Mesendoderm (in vitro differentiated cells): ENCODE results near the gene VRK3.

Source experiments
- DNase-seq: peaks from one replicate; pipeline ENCODE4 v3.0.0; 2013
- H2AK5ac ChIP-seq: 2 replicates; pipeline ENCODE4 v1.6.1; 2013; ENCODE audit warnings: low read length, inconsistent platforms
- H2BK120ac ChIP-seq: 2 replicates; pipeline ENCODE4 v1.6.1; 2013; ENCODE audit warnings: low read depth, mild to moderate bottlenecking, low read length, moderate library complexity, mixed read lengths
- H2BK15ac ChIP-seq: replicated peaks from 2 replicates; pipeline ENCODE4 v1.6.1; 2013; ENCODE audit warnings: low read depth, mild to moderate bottlenecking, moderate library complexity
- H2BK5ac ChIP-seq: 2 replicates; pipeline ENCODE4 v1.6.1; 2013; ENCODE audit warnings: low read length, inconsistent platforms
- H3K18ac ChIP-seq: 2 replicates; pipeline ENCODE4 v1.6.1; 2013; ENCODE audit warnings: mild to moderate bottlenecking, low read length, mixed read lengths
- H3K23ac ChIP-seq: one replicate; pipeline ENCODE4 v1.6.1; 2013; ENCODE audit warnings: low read length
- H3K27ac ChIP-seq: 2 replicates; pipeline ENCODE4 v1.5.1; 2013; ENCODE audit warnings: low read depth, mild to moderate bottlenecking, inconsistent platforms, low read length, moderate library complexity
- H3K27me3 ChIP-seq: 2 replicates; pipeline ENCODE4 v1.6.1; 2013; ENCODE audit warnings: low read length, control low read depth, mild to moderate bottlenecking, inconsistent platforms; ENCODE audit not compliant: insufficient read depth, poor library complexity
- H3K36me3 ChIP-seq: 2 replicates; pipeline ENCODE4 v1.6.1; 2013; ENCODE audit warnings: low read length, inconsistent platforms; ENCODE audit not compliant: control insufficient read depth, insufficient read depth
- H3K4ac ChIP-seq: one replicate; pipeline ENCODE4 v1.6.1; 2013; ENCODE audit warnings: low read depth, mild to moderate bottlenecking, low read length, moderate library complexity
- H3K4me1 ChIP-seq: 2 replicates; pipeline ENCODE4 v1.6.1; 2013; ENCODE audit warnings: low read depth, low read length, inconsistent platforms; ENCODE audit not compliant: control insufficient read depth
- H3K4me2 ChIP-seq: 2 replicates; pipeline ENCODE4 v1.6.1; 2013; ENCODE audit warnings: low read length
- H3K4me3 ChIP-seq: 2 replicates; pipeline ENCODE4 v1.5.1; 2013; ENCODE audit warnings: mild to moderate bottlenecking, low read length
- H3K56ac ChIP-seq: one replicate; pipeline ENCODE4 v1.6.1; 2013; ENCODE audit warnings: low read length
- H3K79me1 ChIP-seq: 2 replicates; pipeline ENCODE4 v1.6.1; 2013; ENCODE audit warnings: low read length, inconsistent platforms
- H3K79me2 ChIP-seq: 2 replicates; pipeline ENCODE4 v1.6.1; 2013; ENCODE audit warnings: mild to moderate bottlenecking, low read length; ENCODE audit not compliant: control insufficient read depth, insufficient read depth
- H3K9ac ChIP-seq: 2 replicates; pipeline ENCODE4 v1.6.1; 2013; ENCODE audit warnings: low read length, inconsistent platforms
- H4K5ac ChIP-seq: one replicate; pipeline ENCODE4 v1.6.1; 2013; ENCODE audit warnings: low read length
- H4K8ac ChIP-seq: one replicate; pipeline ENCODE4 v1.6.1; 2013; ENCODE audit warnings: low read depth, mild to moderate bottlenecking, control low read depth, low read length, moderate library complexity
- WGBS: extraction: QIAGEN DNeasy Blood & Tissue Kit; methylation state at CpG from one replicate; pipeline ENCODE4 v1.1.7; 2013; ENCODE audit warnings: low lambda C conversion rate, missing lambda C conversion rate; ENCODE audit not compliant: insufficient coverage; ENCODE audit errors: extremely low coverage; 5-methylcytosine and 5-hydroxymethylcytosine counted together

Gene VRK3

DNA sequence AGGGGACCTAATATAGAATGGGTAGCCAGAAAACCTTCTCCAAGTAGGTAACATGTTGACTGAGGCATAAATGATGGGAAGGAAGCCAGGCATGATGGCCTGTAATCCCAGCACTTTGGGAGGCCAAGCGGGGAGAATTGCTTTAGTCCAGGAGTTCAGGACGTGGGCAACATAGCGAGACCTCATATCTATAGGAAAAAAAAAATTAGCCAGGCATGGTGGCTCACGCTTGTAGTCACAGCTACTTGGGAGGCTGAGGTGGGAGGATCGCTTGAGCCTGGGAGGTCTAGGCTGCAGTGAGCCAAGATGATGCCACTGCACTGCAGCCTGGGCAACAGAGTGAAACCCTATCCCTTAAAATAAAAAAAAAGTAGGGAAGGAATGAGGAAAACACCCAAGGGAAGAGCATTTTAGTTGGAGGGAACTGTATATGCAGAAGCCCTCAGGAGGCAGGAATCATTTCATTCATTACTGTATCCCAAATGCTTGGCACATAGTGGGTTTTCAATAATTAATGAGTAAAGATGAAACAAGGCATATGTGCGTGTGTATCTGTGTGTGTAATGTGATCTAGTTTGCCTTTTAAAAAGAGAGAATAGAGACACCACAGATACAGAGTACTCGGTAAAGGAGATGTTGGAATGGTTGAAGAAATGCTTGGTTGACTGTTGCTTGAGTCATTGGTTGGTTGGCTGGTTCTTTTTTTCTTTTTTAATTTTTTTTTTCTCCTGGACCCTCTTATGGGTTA is 93.7 kb downstream of the VRK3 start:
- Histone ChIP-seq H4K5ac (no peak overlapping the region), H3K79me1 (peaks cover 12% of the 10 kb centered on the region), H2BK120ac (no peak overlapping the region), H2BK5ac (no peak overlapping the region), H3K4me1 (peaks cover 7% of the 10 kb centered on the region), H4K8ac (no peak overlapping the region), H3K79me2 (peaks cover 26% of the 10 kb centered on the region), H2BK15ac (no peak overlapping the region), H3K23ac (no peak overlapping the region), H3K4me3 (no peak overlapping the region), H3K36me3 (peaks cover 11% of the 10 kb centered on the region), H3K27me3 (no peaks in the 10 kb centered on the region), H3K56ac (no peak overlapping the region), H3K9ac (no peak overlapping the region), H3K27ac (no peak overlapping the region), H3K4me2 (no peak overlapping the region), H3K18ac (no peak overlapping the region), H3K4ac (no peak overlapping the region), H2AK5ac (no peak overlapping the region)
- DNase-seq = no peak
- no CpG with 5 or more reads among the region's 7 CpGs for WGBS

- H3K36me3 ChIP-seq = peaks cover 12% of the 10 kb centered on the region
- H3K79me2 ChIP-seq = peaks cover 28% of the 10 kb centered on the region
- no peak overlapping the region for H4K8ac ChIP-seq
- H2BK120ac ChIP-seq = no peak overlapping the region
- H3K4me3 ChIP-seq = no peak overlapping the region
- H3K4me2 ChIP-seq = peak overlapping the region; percentile 26
- DNase-seq = peak; percentile 40
- H2AK5ac ChIP-seq = no peak overlapping the region
- H3K79me1 ChIP-seq = peaks cover 12% of the 10 kb centered on the region
- H3K27ac ChIP-seq = no peak overlapping the region
- H3K23ac ChIP-seq = no peak overlapping the region
- no peak overlapping the region for H3K56ac ChIP-seq
- H3K18ac ChIP-seq = no peak overlapping the region
- H3K4ac ChIP-seq = no peak overlapping the region
- no peak overlapping the region for H3K9ac ChIP-seq
- no CpG with 5 or more reads among the region's 15 CpGs for WGBS
- H3K27me3 ChIP-seq = no peaks in the 10 kb centered on the region
- H3K4me1 ChIP-seq = peaks cover 7% of the 10 kb centered on the region
- H4K5ac ChIP-seq = no peak overlapping the region
- H2BK15ac ChIP-seq = no peak overlapping the region
- no peak overlapping the region for H2BK5ac ChIP-seq
Observed at GRCh38 chr19:49930483-49931011, 94.6 kb downstream of the VRK3 start.

DNA sequence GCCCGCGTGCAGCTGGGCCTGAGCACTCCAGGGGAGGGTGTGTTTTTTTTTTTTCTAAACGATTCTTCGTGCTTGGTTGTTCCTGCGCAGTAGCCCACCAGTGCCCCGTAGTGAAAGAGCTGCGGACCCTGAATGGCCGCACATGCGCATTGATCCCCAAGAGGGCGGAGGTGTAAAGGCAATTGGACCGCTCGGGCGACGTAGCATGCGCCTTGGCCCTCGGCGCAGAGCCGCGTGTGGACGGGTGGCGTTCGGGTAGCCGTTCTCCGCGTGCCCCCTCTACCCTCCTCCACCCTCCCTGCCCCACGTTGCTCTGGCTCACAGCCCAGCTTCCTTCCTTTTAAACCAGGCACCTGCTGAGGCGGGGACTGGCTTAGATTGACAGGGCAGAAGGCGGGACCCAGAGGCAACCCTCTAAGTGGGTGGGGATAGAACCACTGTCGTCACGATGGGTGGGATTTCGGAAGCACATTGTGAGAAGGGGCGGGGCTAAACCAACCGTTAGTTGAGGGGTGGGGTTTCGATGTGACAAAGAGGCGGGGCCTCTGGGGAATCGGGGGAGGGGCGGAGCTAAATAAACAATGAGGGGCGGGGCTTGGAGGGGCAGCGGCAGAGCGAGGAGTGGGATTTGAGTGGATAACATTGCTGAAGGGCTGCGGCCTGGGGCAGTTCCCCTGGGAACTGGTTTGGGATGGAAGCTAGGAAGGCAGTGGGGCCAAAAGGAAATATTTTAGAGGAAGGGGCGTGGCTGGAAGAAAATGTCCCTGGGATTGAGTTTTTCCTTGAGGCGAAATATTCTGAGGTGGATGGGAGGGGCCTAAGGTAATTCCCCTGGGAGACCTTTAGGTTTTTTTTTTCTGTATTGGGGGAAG is 95.3 kb downstream of the VRK3 start:
- Histone ChIP-seq H3K27ac (peak overlapping the region; percentile 93), H3K36me3 (peaks cover 12% of the 10 kb centered on the region), H3K4me3 (peak overlapping the region; percentile 84), H3K4ac (peak overlapping the region; percentile 39), H4K8ac (no peak overlapping the region), H3K4me2 (peak overlapping the region; percentile 80), H3K79me1 (peaks cover 14% of the 10 kb centered on the region), H2BK15ac (no peak overlapping the region), H3K79me2 (peaks cover 32% of the 10 kb centered on the region), H3K9ac (peak overlapping the region; percentile 100), H2BK120ac (no peak overlapping the region), H3K56ac (peak overlapping the region; percentile 100), H2AK5ac (no peak overlapping the region), H4K5ac (no peak overlapping the region), H2BK5ac (peak overlapping the region; percentile 17), H3K23ac (no peak overlapping the region), H3K27me3 (no peaks in the 10 kb centered on the region), H3K4me1 (peaks cover 7% of the 10 kb centered on the region), H3K18ac (peak overlapping the region; percentile 81)
- WGBS = no CpG with 5 or more reads among the region's 43 CpGs
- peak; percentile 98 for DNase-seq

DNA sequence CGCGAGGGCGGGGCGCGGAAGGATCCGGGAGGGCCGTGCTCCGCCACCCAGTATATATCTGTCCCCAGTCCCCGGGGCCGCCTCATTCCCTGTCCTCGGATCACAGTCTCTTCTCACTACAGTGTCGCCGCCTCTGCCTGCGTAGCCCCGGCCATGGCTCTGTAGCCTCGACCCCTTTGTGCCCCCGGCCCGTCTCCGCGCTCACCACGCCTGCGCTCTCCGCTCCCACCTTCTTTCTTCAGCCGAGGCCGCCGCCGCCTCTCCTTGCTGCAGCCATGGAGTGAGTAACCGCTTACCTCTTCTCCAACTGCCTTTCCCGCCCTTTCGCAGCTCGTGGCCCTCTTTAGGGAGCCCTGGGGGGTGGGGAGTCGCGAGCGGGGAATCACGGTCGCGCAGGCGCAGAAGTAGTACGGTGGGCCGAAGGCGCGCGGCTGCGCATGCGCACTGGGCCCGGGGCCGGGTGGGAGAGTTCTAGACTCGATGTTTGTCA is 96.0 kb downstream of the VRK3 start, which contains the start of the genes ATF5 and NUP62:
ATF5 (plus strand) TSS at position 85 of the 490 bp plus-strand sequence. CDS start 1,646 bp downstream, outside the sequence.
NUP62 (minus strand) TSS at position 384 of the 490 bp plus-strand sequence. CDS start 19,697 bp downstream, outside the sequence.
- Histone ChIP-seq H3K23ac (peak within 1 kb of the TSS; percentile 98), H4K8ac (no peak within 1 kb of the TSS), H2BK5ac (peak within 1 kb of the TSS; percentile 97), H2BK120ac (no peak within 1 kb of the TSS), H3K36me3 (peaks cover 12% of the 10 kb centered on the region), H3K79me1 (peaks cover 18% of the 10 kb centered on the region), H3K4me1 (peaks cover 7% of the 10 kb centered on the region), H3K27me3 (no peaks in the 10 kb centered on the region), H3K56ac (peak within 1 kb of the TSS; percentile 100), H2BK15ac (no peak within 1 kb of the TSS), H4K5ac (no peak within 1 kb of the TSS), H3K18ac (peak within 1 kb of the TSS; percentile 81), H3K4me3 (peak within 1 kb of the TSS; percentile 84), H3K27ac (peak within 1 kb of the TSS; percentile 93), H3K4me2 (peak within 1 kb of the TSS; percentile 98), H2AK5ac (peak within 1 kb of the TSS; percentile 90), H3K9ac (peak within 1 kb of the TSS; percentile 100), H3K79me2 (peaks cover 39% of the 10 kb centered on the region), H3K4ac (peak within 1 kb of the TSS; percentile 96)
- DNase-seq = peak; percentile 92
- WGBS = no CpG with 5 or more reads among the region's 48 CpGs

GRCh38 chr19:49927526-49928264 is 97.5 kb downstream of the VRK3 start:
- peak overlapping the region; percentile 56 for H3K4me2 ChIP-seq
- H2BK15ac ChIP-seq = no peak overlapping the region
- H3K27ac ChIP-seq = no peak overlapping the region
- H3K23ac ChIP-seq = peak overlapping the region; percentile 45
- H3K4ac ChIP-seq = no peak overlapping the region
- peaks cover 21% of the 10 kb centered on the region for H3K36me3 ChIP-seq
- no CpG with 5 or more reads among the region's 14 CpGs for WGBS
- H3K4me3 ChIP-seq = no peak overlapping the region
- no peak overlapping the region for H4K5ac ChIP-seq
- H2AK5ac ChIP-seq = peak overlapping the region; percentile 24
- no peak overlapping the region for H4K8ac ChIP-seq
- peaks cover 7% of the 10 kb centered on the region for H3K4me1 ChIP-seq
- no peak overlapping the region for H3K18ac ChIP-seq
- H3K79me2 ChIP-seq = peaks cover 54% of the 10 kb centered on the region
- no peak overlapping the region for H2BK120ac ChIP-seq
- peak overlapping the region; percentile 74 for H3K56ac ChIP-seq
- H3K79me1 ChIP-seq = peaks cover 28% of the 10 kb centered on the region
- DNase-seq = no peak
- H2BK5ac ChIP-seq = no peak overlapping the region
- H3K27me3 ChIP-seq = no peaks in the 10 kb centered on the region
- H3K9ac ChIP-seq = peak overlapping the region; percentile 64
